Body of pancreas (tissue), 4 donors: Measurements from ENCODE around the gene TMEM117.

Source experiments
- CTCF ChIP-seq, 7 experiments: fragments of 450-650 bp in 4 of 7; fragments of 200-600 bp in 3 of 7; sonication (generic) in 3 of 7; IDR thresholded peaks; one replicate each; pipeline ENCODE4 v1.5.1; 2016 to 2019; ENCODE audit warnings: antibody characterized with exemption in 7 of 7
- POLR2A ChIP-seq, 3 donors: fragments of 450-650 bp; IDR thresholded peaks; one replicate each; pipeline ENCODE4 v1.6.1; 2016; ENCODE audit warnings: antibody characterized with exemption in 3 of 3, mild to moderate bottlenecking in 2 of 3

GRCh38 chr12:43872396-43872795 is 36.5 kb downstream of the TMEM117 start:
- TF ChIP-seq CTCF (IDR thresholded peaks at IDR 0.05) (no peak), POLR2A (IDR thresholded peaks at IDR 0.05) (no peak)
